HEK293T (cell line): ENCODE data around the gene CD247.

Experiments used
- CTCF ChIA-PET: fragments of 350-600 bp; formaldehyde crosslinking; extraction: SDS; loops from one replicate; lab custom pipeline; 2021; ENCODE audit warnings: antibody characterized with exemption, inconsistent platforms; lab: Yijun Ruan, JAX
- POLR2A ChIA-PET: fragments of 350-600 bp; formaldehyde crosslinking; extraction: SDS; loops from one replicate; lab custom pipeline; 2020; ENCODE audit warnings: antibody characterized with exemption, inconsistent platforms; lab: Yijun Ruan, JAX
- DNase-seq: peaks from one replicate; pipeline ENCODE4 v3.0.0; 2012; ENCODE audit warnings: mixed read lengths; ENCODE audit errors: extremely low spot score
- ARNT ChIP-seq: fragments of 450-650 bp; IDR thresholded peaks from 2 replicates; pipeline ENCODE4 v1.6.1; 2017; ENCODE audit warnings: mild to moderate bottlenecking
- BHLHE40 ChIP-seq: fragments of 450-650 bp; IDR thresholded peaks from 2 replicates; pipeline ENCODE4 v1.6.1; 2016; ENCODE audit warnings: mild to moderate bottlenecking, moderate library complexity, borderline replicate concordance
- CTBP1 ChIP-seq: fragments of 450-650 bp; IDR thresholded peaks from 2 replicates; pipeline ENCODE4 v1.6.1; 2016; ENCODE audit warnings: borderline replicate concordance
- ELF4 ChIP-seq: fragments of 450-650 bp; IDR thresholded peaks from 2 replicates; pipeline ENCODE4 v1.6.1; 2017; ENCODE audit warnings: antibody characterized with exemption
- FOXA1 ChIP-seq: fragments of 450-650 bp; IDR thresholded peaks from 2 replicates; pipeline ENCODE4 v1.6.1; 2016; ENCODE audit warnings: mild to moderate bottlenecking
- FOXK2 ChIP-seq: fragments of 450-650 bp; IDR thresholded peaks from 2 replicates; pipeline ENCODE4 v1.6.1; 2016; ENCODE audit warnings: mild to moderate bottlenecking
- FOXM1 ChIP-seq: fragments of 450-650 bp; IDR thresholded peaks from 2 replicates; pipeline ENCODE4 v1.6.1; 2017; ENCODE audit warnings: mild to moderate bottlenecking, borderline replicate concordance
- HDGF ChIP-seq: fragments of 450-650 bp; IDR thresholded peaks from 2 replicates; pipeline ENCODE4 v1.6.1; 2017; ENCODE audit warnings: antibody characterized with exemption, borderline replicate concordance
- L3MBTL2 ChIP-seq: fragments of 450-650 bp; conservative IDR thresholded peaks from 2 replicates; pipeline ENCODE4 v1.6.1; 2016; ENCODE audit warnings: mild to moderate bottlenecking
- LEF1 ChIP-seq: fragments of 450-650 bp; IDR thresholded peaks from 2 replicates; pipeline ENCODE4 v1.6.1; 2017; ENCODE audit warnings: mild to moderate bottlenecking, borderline replicate concordance
- NFRKB ChIP-seq: fragments of 450-650 bp; IDR thresholded peaks from 2 replicates; pipeline ENCODE4 v1.6.1; 2016; ENCODE audit warnings: mild to moderate bottlenecking, moderate library complexity
- SP1 ChIP-seq: fragments of 450-650 bp; IDR thresholded peaks from 2 replicates; pipeline ENCODE4 v1.6.1; 2017
- SUZ12 ChIP-seq: fragments of 450-650 bp; IDR thresholded peaks from 2 replicates; pipeline ENCODE4 v1.6.1; 2016; ENCODE audit warnings: mild to moderate bottlenecking
- TARDBP ChIP-seq: fragments of 450-650 bp; IDR thresholded peaks from 2 replicates; pipeline ENCODE4 v1.6.1; 2016
- ZNF384 ChIP-seq: fragments of 450-650 bp; IDR thresholded peaks from 2 replicates; pipeline ENCODE4 v1.6.1; 2016
- TF ChIP-seq, protein P1 (sequence below): fragments of 450-650 bp; IDR thresholded peaks from 2 replicates; pipeline ENCODE4 v1.6.1; 2016

The CD247 gene

DNA sequence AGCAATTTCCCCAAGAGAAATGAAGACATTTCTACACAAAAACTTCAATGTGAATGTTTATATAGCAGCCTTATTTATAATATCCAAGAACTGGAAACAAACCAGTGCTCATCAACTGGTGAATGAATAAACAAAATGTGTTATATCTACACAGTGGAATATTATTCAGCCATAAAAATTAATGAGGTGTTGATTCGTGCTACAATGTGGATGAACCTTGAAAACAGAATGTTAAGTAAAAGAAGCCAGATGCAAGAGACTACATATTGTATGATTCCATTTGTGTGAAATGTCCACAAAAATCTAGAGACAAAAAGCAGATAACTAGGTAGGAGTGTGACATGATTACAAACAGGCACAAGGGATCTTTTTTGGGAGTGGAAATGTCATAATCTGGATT, 110.0 kb downstream of the CD247 start:
- POLR2A ChIA-PET: no interaction called here
- CTCF ChIA-PET: no interaction called here
- DNase-seq: no peak
- TF ChIP-seq FOXK2 (no peak), SUZ12 (no peak), SP1 (no peak), FOXM1 (no peak), BHLHE40 (no peak), CTBP1 (no peak), HDGF (no peak), ARNT (no peak), ELF4 (no peak), L3MBTL2 (no peak), TARDBP (no peak)
- TF ChIP-seq, protein P1, sequence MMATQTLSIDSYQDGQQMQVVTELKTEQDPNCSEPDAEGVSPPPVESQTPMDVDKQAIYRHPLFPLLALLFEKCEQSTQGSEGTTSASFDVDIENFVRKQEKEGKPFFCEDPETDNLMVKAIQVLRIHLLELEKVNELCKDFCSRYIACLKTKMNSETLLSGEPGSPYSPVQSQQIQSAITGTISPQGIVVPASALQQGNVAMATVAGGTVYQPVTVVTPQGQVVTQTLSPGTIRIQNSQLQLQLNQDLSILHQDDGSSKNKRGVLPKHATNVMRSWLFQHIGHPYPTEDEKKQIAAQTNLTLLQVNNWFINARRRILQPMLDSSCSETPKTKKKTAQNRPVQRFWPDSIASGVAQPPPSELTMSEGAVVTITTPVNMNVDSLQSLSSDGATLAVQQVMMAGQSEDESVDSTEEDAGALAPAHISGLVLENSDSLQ: no peak

DNA sequence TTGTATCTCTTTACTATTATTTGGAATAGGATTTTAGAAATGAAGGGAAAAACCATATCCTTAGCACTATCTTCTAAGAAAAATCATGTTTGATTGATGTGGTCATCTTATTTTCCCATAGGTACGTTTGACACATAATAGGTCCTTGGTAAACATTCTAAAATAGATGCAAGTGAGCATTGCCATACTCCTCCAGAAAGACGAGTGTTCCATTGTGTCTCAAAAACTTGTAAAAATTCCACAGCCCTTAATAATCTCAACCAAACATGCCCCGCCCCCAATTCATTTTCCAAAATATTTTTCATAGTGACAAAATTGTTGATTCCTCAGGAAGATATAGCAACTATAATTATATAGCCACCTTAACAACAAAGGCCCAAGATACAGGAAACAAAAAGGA, 113.4 kb downstream of the CD247 start:
- TF ChIP-seq, protein P1: no peak
- TF ChIP-seq ZNF384 (no peak), ELF4 (no peak), L3MBTL2 (no peak), SP1 (no peak), CTBP1 (no peak), HDGF (no peak), SUZ12 (no peak), BHLHE40 (no peak), FOXM1 (no peak), NFRKB (no peak), FOXA1 (no peak), LEF1 (no peak)
- DNase-seq: no peak
- ChIA-PET CTCF (no interaction called here), POLR2A (no interaction called here)

DNA sequence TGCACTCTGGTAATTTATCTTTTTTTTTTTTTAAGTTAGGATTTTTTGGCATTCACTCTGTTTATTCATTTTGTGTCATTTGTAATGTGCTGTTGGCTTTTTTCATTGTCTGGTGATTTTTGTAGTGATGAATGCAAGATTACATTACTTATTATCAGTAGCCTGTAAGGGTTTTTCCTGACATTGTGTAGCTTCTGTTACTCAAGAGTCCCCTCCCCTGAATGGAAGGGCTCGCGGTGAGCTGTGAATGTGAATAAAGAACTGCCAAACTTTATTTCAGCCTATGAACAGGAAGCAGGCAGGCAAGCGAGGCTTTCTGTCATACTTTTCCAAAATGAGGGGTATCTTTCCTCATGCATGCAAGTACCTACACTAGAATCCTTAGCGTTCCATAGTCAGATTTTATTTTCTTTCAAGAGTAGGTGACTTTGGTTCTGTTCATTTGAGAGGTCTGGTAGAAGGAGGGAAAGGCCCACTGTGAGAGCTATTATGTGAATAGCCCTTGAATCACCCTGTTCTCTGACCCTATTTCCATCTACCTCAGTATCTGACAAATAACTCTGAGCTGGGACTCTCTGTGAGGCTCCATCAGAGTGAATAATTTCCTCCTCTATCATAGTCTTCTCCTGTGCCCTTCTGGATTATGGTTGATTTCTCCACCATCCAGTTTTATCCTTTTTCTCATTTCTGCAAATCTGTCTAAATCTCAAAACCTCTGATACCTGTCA, 114.0 kb downstream of the CD247 start:
- CTCF ChIA-PET: interaction anchor here (0.7 kb wide), 1 partner anchor 20 kb away, joined by 3 read pairs; no protein-coding TSS in a partner anchor
- POLR2A ChIA-PET: no interaction called here
- no peak for DNase-seq
- TF ChIP-seq ARNT: no peak

DNA sequence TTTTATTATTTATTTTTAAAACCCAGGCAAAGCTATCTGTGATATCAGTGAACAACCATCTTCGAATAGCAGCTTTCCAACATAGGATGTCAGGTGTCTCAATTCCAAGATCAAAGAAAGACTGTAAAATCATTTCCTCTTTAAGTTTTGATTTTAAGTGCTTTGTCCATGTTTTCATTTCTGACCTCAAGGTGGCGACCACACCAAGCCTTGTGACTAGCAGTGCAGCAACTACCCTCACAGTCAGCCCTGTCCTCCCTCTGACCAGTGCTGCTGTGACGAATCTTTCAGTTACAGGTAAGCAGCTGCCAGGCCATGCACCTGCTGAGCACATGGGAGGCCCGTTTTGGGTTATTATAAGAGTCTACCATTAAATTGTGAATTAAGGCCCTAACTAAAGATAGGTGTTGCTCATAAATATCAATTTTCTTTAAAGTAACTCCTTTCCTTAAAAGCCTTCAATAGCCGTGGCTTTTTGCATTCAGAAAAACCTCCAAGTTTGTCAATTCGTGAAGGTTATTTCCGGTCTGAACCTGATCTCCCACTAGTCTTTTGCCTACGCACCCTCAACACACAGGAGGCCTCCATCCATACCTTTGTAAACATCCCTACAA, 117.0 kb downstream of the CD247 start:
- ChIA-PET POLR2A (no interaction called here), CTCF (interaction anchor here (0.6 kb wide), 1 partner anchor 17 kb away, joined by 3 read pairs; no protein-coding TSS in a partner anchor)
- DNase-seq: peak; percentile 69
- TF ChIP-seq SP1: no peak
- TF ChIP-seq SUZ12: no peak
- no peak for TF ChIP-seq ELF4
- TF ChIP-seq FOXM1: no peak
- TF ChIP-seq FOXA1: no peak
- no peak for TF ChIP-seq CTBP1
- no peak for TF ChIP-seq TARDBP
- TF ChIP-seq BHLHE40: no peak
- no peak for TF ChIP-seq L3MBTL2
- no peak for TF ChIP-seq LEF1
- no peak for TF ChIP-seq ARNT
- no peak for TF ChIP-seq NFRKB
- TF ChIP-seq FOXK2: no peak
- no peak for TF ChIP-seq HDGF
- TF ChIP-seq, protein P1: no peak
- TF ChIP-seq ZNF384: no peak

DNA sequence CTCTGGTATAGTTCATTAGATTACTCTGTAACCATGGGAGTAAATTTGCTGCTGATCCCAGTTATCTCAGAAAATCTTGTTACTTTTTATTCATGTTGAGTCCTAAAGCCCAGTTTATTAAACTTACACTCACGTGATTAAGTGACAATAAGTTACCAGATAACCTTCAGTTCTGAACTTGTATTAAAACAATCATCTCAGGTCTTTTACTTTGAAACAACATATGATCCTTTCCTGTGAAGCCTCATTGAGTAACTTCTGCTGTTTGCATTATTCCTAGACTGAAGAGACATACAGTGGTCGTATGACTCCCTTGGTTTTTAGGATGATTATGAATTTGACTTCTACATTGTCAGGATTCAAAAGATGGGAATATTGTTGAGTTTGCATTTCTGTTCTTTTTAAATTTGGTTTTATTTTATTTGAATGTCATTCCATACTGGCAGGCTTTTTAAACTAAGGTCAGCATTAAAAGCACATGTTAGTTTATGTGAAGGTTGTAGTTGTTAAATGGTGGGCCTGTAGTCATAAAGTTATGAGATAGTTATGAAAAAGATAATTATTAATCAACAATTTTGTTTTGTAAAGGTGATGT, 117.9 kb downstream of the CD247 start:
- no peak for DNase-seq
- TF ChIP-seq, protein P1: no peak
- TF ChIP-seq HDGF: no peak
- no peak for TF ChIP-seq SUZ12
- TF ChIP-seq ARNT: no peak
- no peak for TF ChIP-seq LEF1
- no peak for TF ChIP-seq TARDBP
- TF ChIP-seq BHLHE40: no peak
- no peak for TF ChIP-seq ELF4
- TF ChIP-seq SP1: no peak
- TF ChIP-seq FOXK2: no peak
- TF ChIP-seq FOXA1: no peak
- ChIA-PET POLR2A (no interaction called here), CTCF (no interaction called here)
